Measurements from ENCODE around the gene DOCK3.

DNA sequence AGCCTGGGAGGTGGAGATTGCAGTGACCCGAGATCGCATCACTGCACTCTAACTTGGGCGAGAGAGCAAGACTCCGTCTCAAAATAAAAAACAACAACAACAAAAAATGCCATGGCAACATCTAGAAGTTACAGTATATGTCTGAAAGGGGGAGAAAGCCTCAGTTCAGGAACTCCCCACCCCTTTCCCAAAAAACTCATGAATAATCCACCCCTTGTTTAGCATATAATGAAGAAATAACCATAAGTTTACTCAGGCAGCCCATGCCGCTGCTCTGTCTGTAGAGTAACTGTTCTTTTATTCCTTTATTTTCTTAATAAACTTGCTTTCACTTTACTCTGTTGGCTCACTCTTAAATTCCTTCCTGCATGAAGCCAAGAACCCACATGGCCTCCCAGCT is 145.2 kb downstream of the DOCK3 start:
- TF ChIP-seq NFE2L2 (IDR thresholded peaks at IDR 0.05; ENCODE audit: low read depth, low read length) (no peak), POLR2A (IDR thresholded peaks at IDR 0.05; ENCODE audit: low read depth, low read length) (no peak), RAD21 (IDR thresholded peaks at IDR 0.05; ENCODE audit: low read length) (no peak), CHD1 (IDR thresholded peaks at IDR 0.05; ENCODE audit: low read depth, low read length) (no peak), RFX5 (IDR thresholded peaks at IDR 0.05; ENCODE audit: low read depth, low read length) (no peak), RCOR1 (IDR thresholded peaks at IDR 0.05; ENCODE audit: insufficient replicate concordance, low read length) (no peak), MAFK (IDR thresholded peaks at IDR 0.05; ENCODE audit: low read depth, low read length) (no peak), SMC3 (IDR thresholded peaks at IDR 0.05; ENCODE audit: low read depth, low read length) (no peak), MAZ (IDR thresholded peaks at IDR 0.05; ENCODE audit: borderline replicate concordance, low read depth, low read length) (no peak), FOS (IDR thresholded peaks at IDR 0.05; ENCODE audit: low read depth, low read length) (no peak), CEBPB (IDR thresholded peaks at IDR 0.05; ENCODE audit: low read depth, low read length) (no peak)
- TF ChIP-seq, protein P1, sequence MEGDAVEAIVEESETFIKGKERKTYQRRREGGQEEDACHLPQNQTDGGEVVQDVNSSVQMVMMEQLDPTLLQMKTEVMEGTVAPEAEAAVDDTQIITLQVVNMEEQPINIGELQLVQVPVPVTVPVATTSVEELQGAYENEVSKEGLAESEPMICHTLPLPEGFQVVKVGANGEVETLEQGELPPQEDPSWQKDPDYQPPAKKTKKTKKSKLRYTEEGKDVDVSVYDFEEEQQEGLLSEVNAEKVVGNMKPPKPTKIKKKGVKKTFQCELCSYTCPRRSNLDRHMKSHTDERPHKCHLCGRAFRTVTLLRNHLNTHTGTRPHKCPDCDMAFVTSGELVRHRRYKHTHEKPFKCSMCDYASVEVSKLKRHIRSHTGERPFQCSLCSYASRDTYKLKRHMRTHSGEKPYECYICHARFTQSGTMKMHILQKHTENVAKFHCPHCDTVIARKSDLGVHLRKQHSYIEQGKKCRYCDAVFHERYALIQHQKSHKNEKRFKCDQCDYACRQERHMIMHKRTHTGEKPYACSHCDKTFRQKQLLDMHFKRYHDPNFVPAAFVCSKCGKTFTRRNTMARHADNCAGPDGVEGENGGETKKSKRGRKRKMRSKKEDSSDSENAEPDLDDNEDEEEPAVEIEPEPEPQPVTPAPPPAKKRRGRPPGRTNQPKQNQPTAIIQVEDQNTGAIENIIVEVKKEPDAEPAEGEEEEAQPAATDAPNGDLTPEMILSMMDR (conservative IDR thresholded peaks at IDR 0.05; ENCODE audit: low read depth, low read length), result no peak
- TF ChIP-seq, protein P2, sequence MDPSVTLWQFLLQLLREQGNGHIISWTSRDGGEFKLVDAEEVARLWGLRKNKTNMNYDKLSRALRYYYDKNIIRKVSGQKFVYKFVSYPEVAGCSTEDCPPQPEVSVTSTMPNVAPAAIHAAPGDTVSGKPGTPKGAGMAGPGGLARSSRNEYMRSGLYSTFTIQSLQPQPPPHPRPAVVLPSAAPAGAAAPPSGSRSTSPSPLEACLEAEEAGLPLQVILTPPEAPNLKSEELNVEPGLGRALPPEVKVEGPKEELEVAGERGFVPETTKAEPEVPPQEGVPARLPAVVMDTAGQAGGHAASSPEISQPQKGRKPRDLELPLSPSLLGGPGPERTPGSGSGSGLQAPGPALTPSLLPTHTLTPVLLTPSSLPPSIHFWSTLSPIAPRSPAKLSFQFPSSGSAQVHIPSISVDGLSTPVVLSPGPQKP (IDR thresholded peaks at IDR 0.05; ENCODE audit: borderline replicate concordance, low read depth, low read length), result no peak

All from IMR-90 (cell line).